Prostate gland (tissue), 2 donors: ENCODE data around the gene SNED1. TPM values are rescaled to one million over a fixed set of nuclear protein-coding genes. Genes with fewer than 3 reads are reported as not detected.
"Not testable (repeated sequence)": the region's sequence is repeated elsewhere in the genome, so short reads cannot be mapped to it uniquely, and the experiment has no call there.

Experiments
- DNase-seq: peaks from one replicate; pipeline ENCODE4 v3.0.0-alpha.2; 2019; ENCODE audit warnings: low spot score
- H3K27ac ChIP-seq, 2 donors: fragments of 200-600 bp; sonication (generic); 2 replicates each; pipeline ENCODE4 v1.5.1; 2017 to 2019
- H3K27me3 ChIP-seq: fragments of 200-600 bp; sonication (generic); replicated peaks from 2 replicates; pipeline ENCODE4 v1.5.1; 2019; ENCODE audit not compliant: insufficient read depth
- H3K36me3 ChIP-seq, 2 donors: fragments of 200-600 bp; sonication (generic); 1 replicate in 1 of 2; 2 replicates in 1 of 2; pipeline versions ENCODE4 v1.5.1 to v1.8.1; 2017 to 2019
- H3K4me1 ChIP-seq: fragments of 200-600 bp; sonication (generic); replicated peaks from 2 replicates; pipeline ENCODE4 v1.5.1; 2019
- H3K4me3 ChIP-seq, 2 donors: fragments of 200-600 bp; sonication (generic); 2 replicates each; pipeline ENCODE4 v1.5.1; 2017 to 2019
- H3K9me3 ChIP-seq: fragments of 200-600 bp; sonication (generic); 2 replicates; pipeline ENCODE4 v1.5.1; 2017
- POLR2A ChIP-seq: fragments of 450-650 bp; IDR thresholded peaks from one replicate; pipeline ENCODE4 v1.6.1; 2016; ENCODE audit warnings: antibody characterized with exemption, mild to moderate bottlenecking
- POLR2AphosphoS5 ChIP-seq: sonication (generic); formaldehyde crosslinking; IDR thresholded peaks from one replicate; pipeline ENCODE4 v1.6.1; 2017; ENCODE audit warnings: antibody characterized with exemption
- WGBS: methylation state at CpG from one replicate; pipeline ENCODE4 v1.1.5; 2018; 5-methylcytosine and 5-hydroxymethylcytosine counted together
- intact Hi-C: fragments of 100-400 bp; cut with DNase I; formaldehyde crosslinking; loops from one replicate; pipeline ENCODE4 v1.14.2; 2022
- total RNA-seq, 2 donors: library from RNA; depleted of rRNA; stranded (reverse); fragments of >200 nt; gene quantifications; one replicate each; pipeline ENCODE4 v1.1.0, GENCODE V29; 2016
- TF ChIP-seq, protein P1 (sequence below), 4 experiments: fragments of 200-600 bp in 2 of 4; fragments of 450-650 bp in 2 of 4; sonication (generic) in 2 of 4; IDR thresholded peaks; 1 replicate in 3 of 4; 2 replicates in 1 of 4; pipeline ENCODE4 v1.5.1; 2016 to 2019; ENCODE audit warnings: antibody characterized with exemption in 4 of 4, mild to moderate bottlenecking in 2 of 4, moderate library complexity in 2 of 4

The SNED1 gene
- total RNA-seq, 2 donors from 2014 or later = 32.0 to 115 TPM

DNA sequence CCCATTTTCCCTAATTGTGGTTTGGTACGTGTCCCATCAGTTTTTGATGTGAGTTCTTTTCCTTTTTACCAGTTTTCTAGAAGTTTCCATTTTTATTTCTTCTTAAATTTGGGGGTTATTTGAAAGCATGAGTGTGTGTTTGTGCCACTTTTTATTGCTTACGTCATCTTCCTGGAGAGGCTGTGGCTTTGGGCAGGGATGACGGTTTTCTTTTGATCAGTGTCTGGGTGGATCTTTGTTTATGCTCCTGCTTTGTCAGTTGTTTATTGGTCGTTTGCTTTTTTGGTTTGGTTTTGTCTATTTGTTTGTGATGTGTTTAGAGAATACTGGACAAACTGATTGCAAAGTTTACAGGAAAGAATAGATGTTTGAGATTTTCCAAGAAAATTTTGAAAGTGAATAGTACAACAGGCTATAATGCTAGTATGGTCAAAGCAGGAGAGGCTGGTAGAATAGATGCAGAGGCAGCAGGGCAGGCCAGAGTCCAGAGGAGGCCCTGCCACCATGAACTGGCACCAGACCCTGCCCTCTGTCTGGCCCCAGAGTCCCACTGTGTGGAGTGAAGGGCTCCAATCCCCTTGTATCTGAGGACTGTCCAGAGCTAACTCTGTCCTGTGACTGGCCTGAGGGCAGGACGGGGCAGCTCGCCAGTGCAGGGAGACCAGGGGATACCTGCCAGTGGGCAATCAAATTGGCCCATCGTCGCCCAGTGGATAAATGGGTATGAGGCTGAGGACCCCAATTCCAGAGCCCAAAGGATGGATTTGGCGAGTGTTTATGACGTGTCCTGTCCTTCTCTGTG is 23.4 kb upstream of the SNED1 start:
- H3K36me3 ChIP-seq = no peaks in the 10 kb centered on the region
- no peak overlapping the region for H3K4me3 ChIP-seq
- no peak overlapping the region for H3K27ac ChIP-seq
- intact Hi-C loops = no loop called here
- H3K4me1 ChIP-seq = no peaks in the 10 kb centered on the region
- no peaks in the 10 kb centered on the region for H3K9me3 ChIP-seq
- H3K27me3 ChIP-seq = no peaks in the 10 kb centered on the region
- no peak for DNase-seq
- 80% methylated on average over 10 of the region's 10 CpGs for WGBS
- TF ChIP-seq, protein P1, sequence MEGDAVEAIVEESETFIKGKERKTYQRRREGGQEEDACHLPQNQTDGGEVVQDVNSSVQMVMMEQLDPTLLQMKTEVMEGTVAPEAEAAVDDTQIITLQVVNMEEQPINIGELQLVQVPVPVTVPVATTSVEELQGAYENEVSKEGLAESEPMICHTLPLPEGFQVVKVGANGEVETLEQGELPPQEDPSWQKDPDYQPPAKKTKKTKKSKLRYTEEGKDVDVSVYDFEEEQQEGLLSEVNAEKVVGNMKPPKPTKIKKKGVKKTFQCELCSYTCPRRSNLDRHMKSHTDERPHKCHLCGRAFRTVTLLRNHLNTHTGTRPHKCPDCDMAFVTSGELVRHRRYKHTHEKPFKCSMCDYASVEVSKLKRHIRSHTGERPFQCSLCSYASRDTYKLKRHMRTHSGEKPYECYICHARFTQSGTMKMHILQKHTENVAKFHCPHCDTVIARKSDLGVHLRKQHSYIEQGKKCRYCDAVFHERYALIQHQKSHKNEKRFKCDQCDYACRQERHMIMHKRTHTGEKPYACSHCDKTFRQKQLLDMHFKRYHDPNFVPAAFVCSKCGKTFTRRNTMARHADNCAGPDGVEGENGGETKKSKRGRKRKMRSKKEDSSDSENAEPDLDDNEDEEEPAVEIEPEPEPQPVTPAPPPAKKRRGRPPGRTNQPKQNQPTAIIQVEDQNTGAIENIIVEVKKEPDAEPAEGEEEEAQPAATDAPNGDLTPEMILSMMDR (IDR thresholded peaks at IDR 0.05) = no peak
- TF ChIP-seq POLR2A (no peak), POLR2AphosphoS5 (no peak)

DNA sequence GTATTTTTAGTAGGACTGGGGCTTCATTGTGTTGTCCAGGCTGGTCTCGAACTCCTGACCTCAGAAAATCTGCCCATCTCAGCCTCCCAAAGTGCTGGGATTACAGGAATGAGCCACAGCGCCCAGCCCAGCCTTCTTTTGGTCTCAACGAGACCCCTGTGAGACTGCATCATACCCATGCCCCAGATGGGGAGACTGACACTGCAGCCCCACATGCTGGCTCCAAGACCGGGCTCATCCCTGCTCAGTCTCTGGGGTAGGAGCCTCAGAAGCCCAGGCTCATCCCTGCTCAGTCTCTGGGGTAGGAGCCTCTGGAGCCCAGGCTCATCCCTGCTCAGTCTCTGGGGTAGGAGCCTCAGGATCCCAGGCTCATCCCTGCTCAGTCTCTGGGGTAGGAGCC is 22.5 kb upstream of the SNED1 start:
- H3K4me3 ChIP-seq, H3K9me3 ChIP-seq, H3K36me3 ChIP-seq, DNase-seq, H3K27ac ChIP-seq, intact Hi-C loops, H3K4me1 ChIP-seq, H3K27me3 ChIP-seq: not testable (repeated sequence)
- 94% methylated on average over 3 of the region's 4 CpGs for WGBS

DNA sequence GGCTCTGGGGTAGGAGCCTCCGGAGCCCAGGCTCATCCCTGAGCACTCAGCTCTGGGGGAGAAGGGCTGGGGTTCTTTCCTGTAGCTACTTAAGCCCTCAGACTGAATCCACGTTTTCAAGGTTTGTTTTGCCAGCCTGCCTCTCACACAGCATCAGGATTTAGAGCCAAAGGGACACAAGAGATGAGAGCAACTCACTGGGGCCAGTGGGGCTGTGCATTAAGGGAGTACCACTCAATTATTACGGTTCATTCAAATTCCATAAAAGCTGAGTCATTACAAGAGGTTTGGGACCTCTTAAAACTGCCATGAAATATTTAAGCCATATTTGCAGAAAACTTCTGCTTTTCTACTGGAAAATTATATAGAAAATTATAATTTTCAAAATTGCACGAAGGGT is 17.1 kb upstream of the SNED1 start:
- H3K27me3 ChIP-seq = no peaks in the 10 kb centered on the region
- intact Hi-C loops = no loop called here
- TF ChIP-seq, protein P1 (IDR thresholded peaks at IDR 0.05) = no peak
- TF ChIP-seq POLR2A = no peak
- no peak overlapping the region for H3K4me3 ChIP-seq
- no peaks in the 10 kb centered on the region for H3K9me3 ChIP-seq
- no peak overlapping the region for H3K27ac ChIP-seq
- no peak for DNase-seq
- 40% methylated on average over 4 of the region's 4 CpGs for WGBS
- H3K4me1 ChIP-seq = peaks cover 4% of the 10 kb centered on the region
- no peaks in the 10 kb centered on the region for H3K36me3 ChIP-seq

DNA sequence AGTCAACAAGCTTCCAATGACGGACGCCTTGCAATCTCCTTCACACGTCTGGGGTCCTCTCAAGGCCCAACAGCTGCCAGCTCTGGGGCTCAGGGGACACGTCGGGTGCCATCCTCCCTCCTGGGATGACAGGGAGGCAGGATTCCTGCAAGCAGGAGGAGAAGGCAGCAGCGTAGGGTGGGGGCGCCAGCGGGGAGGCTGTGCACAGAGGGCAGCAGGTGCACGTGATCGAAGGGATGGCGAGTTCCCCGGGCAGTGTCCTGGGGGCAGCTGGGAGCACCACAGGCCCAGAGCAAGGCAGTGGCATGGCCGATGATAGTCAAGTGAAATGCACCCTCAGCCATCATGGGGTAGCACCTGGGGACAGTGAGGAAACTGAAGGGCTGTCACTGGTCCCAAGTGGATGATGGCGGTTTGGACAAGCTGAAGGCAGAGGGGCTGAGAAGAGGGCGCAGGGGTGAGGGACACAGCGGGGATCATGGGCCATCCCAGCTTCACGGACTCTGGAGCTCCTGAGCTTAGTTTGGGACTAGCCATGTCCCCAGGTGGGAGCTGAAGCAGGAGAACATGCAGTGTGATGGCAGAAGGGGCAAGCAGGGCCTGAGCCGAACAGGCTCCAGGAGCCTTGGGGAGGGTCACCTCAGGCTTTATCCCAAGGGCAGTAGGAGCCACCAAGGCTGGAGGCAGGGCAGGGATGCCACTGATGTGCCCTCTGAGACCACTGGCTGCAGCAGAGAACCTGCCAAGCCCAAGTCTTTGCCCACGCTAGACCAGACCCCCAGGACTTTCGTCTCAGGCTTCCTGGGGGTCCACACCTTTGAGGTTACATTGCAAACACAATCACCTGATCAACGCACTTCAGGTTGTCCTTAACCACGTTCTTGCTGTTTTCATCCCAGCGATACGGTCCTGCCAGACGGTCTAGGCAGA is 16.3 kb upstream of the SNED1 start:
- Histone ChIP-seq H3K4me1 (peaks cover 13% of the 10 kb centered on the region), H3K9me3 (no peaks in the 10 kb centered on the region), H3K4me3 (no peak overlapping the region), H3K27me3 (no peaks in the 10 kb centered on the region), H3K36me3 (no peaks in the 10 kb centered on the region), H3K27ac (no peak overlapping the region)
- 87% methylated on average over 25 of the region's 25 CpGs for WGBS
- intact Hi-C loops = no loop called here
- TF ChIP-seq POLR2AphosphoS5 = no peak
- TF ChIP-seq, protein P1 (IDR thresholded peaks at IDR 0.05) = no peak
- no peak for TF ChIP-seq POLR2A
- no peak for DNase-seq

DNA sequence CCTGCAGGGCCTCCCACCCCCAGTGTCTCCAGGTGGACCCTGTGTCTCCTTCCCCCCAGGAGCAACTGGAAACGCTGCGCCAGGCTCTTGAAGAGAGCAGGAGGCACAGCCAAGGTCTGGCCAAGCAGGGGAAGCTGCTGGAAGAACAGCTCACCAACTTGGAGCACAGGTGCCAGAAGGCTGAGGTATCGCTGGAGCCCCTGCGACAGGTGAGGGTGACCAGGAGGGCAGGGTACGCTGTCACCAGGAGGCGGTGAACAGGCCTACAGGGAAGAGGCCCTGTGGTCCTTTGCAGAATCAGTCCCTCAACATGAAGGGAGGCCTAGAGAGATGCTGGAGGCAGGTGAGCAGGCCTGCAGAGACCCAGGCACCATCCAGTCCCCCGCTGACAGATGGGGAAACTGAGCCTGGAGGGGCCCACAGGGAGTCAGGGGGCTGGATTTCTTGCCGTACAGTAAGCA is 15.6 kb upstream of the SNED1 start:
- Histone ChIP-seq H3K36me3 (no peaks in the 10 kb centered on the region), H3K9me3 (no peaks in the 10 kb centered on the region), H3K27me3 (no peaks in the 10 kb centered on the region), H3K4me3 (no peak overlapping the region), H3K4me1 (peaks cover 20% of the 10 kb centered on the region), H3K27ac (no peak overlapping the region)
- 91% methylated on average over 8 of the region's 8 CpGs for WGBS
- TF ChIP-seq, protein P1 (IDR thresholded peaks at IDR 0.05) = no peak
- no peak for TF ChIP-seq POLR2A
- TF ChIP-seq POLR2AphosphoS5 = no peak
- DNase-seq = no peak
- intact Hi-C loops = no loop called here
